CD4-positive, alpha-beta T cell treated with Interleukin-12 subunit alpha and Interleukin-12 subunit beta, for 1 hour (primary cell): ENCODE data around the gene ACSL6.

ENCODE experiments used
- DNase-seq: peaks from one replicate; pipeline ENCODE4 v3.0.0-alpha.2; 2020

Gene ACSL6

DNA sequence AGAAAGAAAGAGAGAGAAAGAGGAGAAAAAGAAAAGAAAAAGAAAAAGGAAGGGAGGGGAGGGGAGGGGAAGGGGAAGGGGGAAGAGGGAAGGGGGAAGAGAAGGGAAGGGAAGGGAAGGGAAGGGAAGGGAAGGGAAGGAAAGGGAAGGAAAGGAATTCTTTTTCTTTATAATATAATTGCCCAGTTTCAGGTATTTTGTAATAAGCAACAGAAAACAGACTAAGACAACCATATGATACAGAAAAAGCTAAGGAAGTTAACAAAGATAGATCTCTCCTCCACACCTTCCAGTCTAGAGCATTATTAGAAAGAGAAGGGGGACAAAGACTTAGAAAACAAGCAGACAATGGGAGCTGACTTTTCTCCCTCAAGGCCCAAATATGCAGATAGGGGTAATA, 97.0 kb downstream of the ACSL6 start:
- no peak for DNase-seq

- DNase-seq = no peak
Measured at GRCh38 chr5:131913603-131914002, 97.9 kb downstream of the ACSL6 start.

- no peak for DNase-seq
Measured at GRCh38 chr5:131906668-131907067, 104.8 kb downstream of the ACSL6 start.

GRCh38 chr5:131902266-131902665, 109.2 kb downstream of the ACSL6 start:
- peak; percentile 23 for DNase-seq
